Measurements from ENCODE around the gene ANAPC1. TPM values are rescaled to one million over a fixed set of nuclear protein-coding genes. Genes with fewer than 3 reads are reported as not detected.
"Not testable (repeated sequence)": the region's sequence is repeated elsewhere in the genome, so short reads cannot be mapped to it uniquely, and the experiment has no call there.

ANAPC1 gene
- total and polyA plus RNA-seq, 5 experiments from 2014 or later: 29.9 to 69.5 (median 32.4) TPM

DNA sequence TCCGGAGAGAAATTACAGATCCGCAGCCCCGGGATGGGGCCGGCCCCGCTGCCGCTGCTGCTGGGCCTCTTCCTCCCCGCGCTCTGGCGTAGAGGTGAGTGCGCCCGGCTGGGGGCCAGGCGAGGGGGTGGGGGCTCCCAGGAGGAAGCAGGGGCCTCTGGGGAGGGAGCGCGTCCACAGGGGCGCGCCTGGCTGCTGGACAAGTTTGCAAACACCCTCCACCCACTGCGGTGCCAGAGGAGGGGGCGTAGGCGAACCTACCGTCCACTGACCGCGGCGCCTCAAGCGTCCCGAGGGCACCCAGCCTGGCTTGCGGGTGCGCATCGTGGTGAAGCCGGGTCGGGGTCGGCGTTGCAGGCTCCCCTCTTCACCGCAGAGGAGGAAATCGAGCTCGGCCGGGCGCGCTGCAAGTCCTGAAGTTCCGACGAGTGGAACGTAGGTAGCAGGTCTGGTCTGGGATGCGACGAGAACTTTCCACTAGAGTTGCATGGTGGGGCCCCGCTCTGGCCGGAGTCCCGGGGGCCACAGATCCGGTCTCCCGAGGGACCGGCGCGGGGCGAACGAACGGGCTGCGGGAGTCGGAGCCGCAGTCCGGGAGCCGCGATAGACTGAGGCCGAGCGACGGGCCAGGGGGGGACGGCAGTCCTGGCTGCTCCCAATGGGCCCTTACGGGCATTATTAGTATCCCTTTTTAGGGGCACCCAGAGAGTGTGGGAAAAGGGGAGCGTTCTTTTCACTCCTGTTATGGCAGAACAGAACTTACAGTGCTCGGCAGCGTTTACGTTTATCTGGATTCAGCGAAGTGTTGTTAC lies 14.9 kb upstream of the ANAPC1 start:
- H3K27me3 Mint-ChIP-seq: peaks cover 5 to 20% (median 14%) of the 10 kb centered on the region in 5 donors
- H3K27ac Mint-ChIP-seq: peak overlapping the region in 2 of 10 donors; percentile 38 to 74
- peaks cover 0 to 1% (median 0%) of the 10 kb centered on the region in 9 donors for H3K9me3 Mint-ChIP-seq
- H3K4me1 Mint-ChIP-seq: peaks cover 6 to 18% (median 17%) of the 10 kb centered on the region in 4 donors
- H3K36me3 Mint-ChIP-seq: no peaks in the 10 kb centered on the region
- peak overlapping the region; percentile 69 to 90 (median 80) for H3K4me3 Mint-ChIP-seq
- DNase-seq: peak in 5 of 10 donors; percentile 12 to 31 (median 25)
- POLR2A ChIA-PET: interaction anchor here (0.9 kb wide), 1 partner anchor 156 kb away, joined by 4 read pairs; the partner anchor contains the start of gene TMEM87B
- peak; percentile 29 to 43 for ATAC-seq

DNA sequence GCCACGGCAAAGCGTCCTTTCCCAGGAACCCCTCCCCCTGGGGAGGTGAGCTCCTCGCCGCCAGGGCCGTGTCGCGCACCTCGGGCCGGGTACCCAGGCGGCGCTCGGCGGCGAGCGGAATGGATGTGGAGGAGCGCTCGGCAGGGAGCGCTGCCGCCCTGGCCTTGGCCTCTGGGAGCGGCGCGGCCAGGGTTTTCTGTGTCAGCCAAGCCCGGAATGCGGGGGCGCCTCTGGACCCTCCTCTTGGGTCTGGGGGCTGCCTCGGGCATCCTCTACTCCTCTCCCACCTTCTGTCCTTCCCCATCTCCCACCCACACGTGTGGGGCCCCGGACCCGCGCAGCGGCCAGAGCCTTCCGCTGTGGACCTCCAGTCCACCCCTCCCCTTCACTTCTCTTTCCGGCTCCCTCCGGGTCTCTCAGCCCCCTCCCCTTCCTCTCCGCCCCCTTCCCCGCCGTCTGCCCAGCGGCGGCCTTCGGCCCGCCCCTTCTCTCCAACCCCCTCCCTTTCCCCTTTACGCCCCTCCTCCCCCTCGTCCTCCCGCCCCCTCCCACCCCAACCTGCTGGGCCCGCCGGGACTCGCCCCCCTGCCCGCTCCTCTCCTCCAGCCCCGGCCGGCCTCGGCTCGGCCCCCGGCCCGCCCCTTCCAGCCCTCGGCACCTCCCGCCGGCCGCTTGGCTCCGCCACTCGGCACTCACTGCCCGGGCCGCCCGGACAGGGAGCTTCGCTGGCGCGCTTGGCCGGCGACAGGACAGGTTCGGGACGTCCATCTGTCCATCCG lies 14.1 kb upstream of the ANAPC1 start, which contains the start of gene MERTK:
Gene MERTK (plus strand): TSS at position 684 of the 779 bp plus-strand sequence. CDS start 129 bp downstream, outside the sequence.
- H3K36me3 Mint-ChIP-seq: no peaks in the 10 kb centered on the region

DNA sequence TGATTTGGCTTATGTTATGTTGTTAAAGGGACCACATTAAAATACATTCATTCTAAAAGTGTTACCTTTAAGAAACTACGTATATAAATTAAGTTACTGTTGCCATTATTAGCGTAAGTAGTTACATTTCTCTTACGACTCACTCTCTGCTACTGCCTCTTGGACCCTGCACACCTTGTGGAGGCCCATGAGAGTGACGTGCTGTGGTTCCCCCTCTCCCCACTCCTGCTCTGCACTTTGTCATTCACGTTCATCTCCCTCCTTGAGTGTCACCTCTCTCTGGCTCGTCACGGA lies 13.6 kb upstream of the ANAPC1 start:
- H3K4me3 Mint-ChIP-seq: peak overlapping the region; percentile 69 to 88 (median 80)
- no peaks in the 10 kb centered on the region for H3K36me3 Mint-ChIP-seq
- peak overlapping the region in 1 of 10 donors; percentile 38 for H3K27ac Mint-ChIP-seq
- peak in 1 of 10 donors; percentile 24 for DNase-seq
- peaks cover 5 to 19% (median 17%) of the 10 kb centered on the region in 5 donors for H3K27me3 Mint-ChIP-seq
- ATAC-seq: no peak
- POLR2A ChIA-PET: no interaction called here
- peaks cover 6 to 18% (median 17%) of the 10 kb centered on the region in 4 donors for H3K4me1 Mint-ChIP-seq
- no peaks in the 10 kb centered on the region for H3K9me3 Mint-ChIP-seq

More for the DNA sequence above, 14.1 kb upstream of the ANAPC1 start, which contains the start of gene MERTK:
- H3K9me3 Mint-ChIP-seq: peaks cover 0 to 1% (median 0%) of the 10 kb centered on the region in 9 donors
- H3K27me3 Mint-ChIP-seq: peaks cover 5 to 19% (median 17%) of the 10 kb centered on the region in 5 donors
- H3K4me1 Mint-ChIP-seq: peaks cover 6 to 18% (median 17%) of the 10 kb centered on the region in 4 donors
- DNase-seq (peak in 9 of 10 donors; percentile 22 to 64 (median 47)), ATAC-seq (peak; percentile 86 to 87)
- peak within 1 kb of the TSS in 3 of 10 donors; percentile 38 to 74 (median 46) for H3K27ac Mint-ChIP-seq
- POLR2A ChIA-PET: no interaction called here
- peak within 1 kb of the TSS; percentile 69 to 90 (median 82) for H3K4me3 Mint-ChIP-seq

DNA sequence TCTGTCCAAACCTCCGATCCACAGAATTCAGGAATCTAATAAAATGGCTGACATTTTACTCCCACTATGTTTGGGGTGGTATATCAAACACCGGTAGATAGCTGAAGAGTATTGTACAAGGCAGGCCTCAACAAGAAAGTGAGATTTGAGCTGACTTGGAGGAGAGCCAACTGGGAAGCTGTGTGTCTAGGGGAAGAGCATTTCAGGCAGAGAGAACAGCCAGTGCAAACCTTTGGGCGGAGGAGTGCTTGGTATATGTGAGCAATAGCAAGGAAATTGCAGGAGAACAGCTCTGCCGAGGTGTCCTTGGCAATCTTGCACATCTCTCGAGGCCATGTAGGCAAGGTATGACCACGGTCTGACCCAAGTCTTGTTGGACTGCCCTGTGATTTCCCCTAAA lies 12.6 kb upstream of the ANAPC1 start:
- no peaks in the 10 kb centered on the region for H3K36me3 Mint-ChIP-seq
- no peaks in the 10 kb centered on the region for H3K9me3 Mint-ChIP-seq
- POLR2A ChIA-PET: no interaction called here
- peaks cover 6 to 18% (median 17%) of the 10 kb centered on the region in 4 donors for H3K4me1 Mint-ChIP-seq
- peak overlapping the region in 5 of 10 donors; percentile 12 to 60 (median 52) for H3K4me3 Mint-ChIP-seq
- no peak overlapping the region for H3K27ac Mint-ChIP-seq
- ATAC-seq: no peak
- peaks cover 5 to 20% (median 17%) of the 10 kb centered on the region in 5 donors for H3K27me3 Mint-ChIP-seq
- DNase-seq: no peak

DNA sequence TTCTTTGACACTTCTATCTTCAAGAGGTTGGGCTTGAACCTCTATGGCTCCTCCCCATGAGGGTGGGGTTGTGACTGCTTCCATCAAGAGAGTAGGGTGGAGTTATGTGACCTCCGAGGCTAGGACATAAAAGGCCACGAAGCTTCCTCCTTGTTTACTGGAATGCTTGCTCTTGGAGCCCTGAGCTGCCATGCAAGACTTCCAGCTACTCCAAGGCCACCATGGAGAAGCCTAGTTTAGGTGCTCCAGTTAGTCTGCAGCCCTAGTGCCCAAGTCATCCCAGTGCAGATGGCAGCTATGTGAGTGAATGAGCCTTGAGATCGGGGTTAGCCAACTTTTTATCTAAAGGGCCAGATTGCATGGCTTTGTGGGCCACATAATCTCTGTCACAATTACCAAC lies 12.0 kb upstream of the ANAPC1 start:
- no peak for ATAC-seq
- H3K27ac Mint-ChIP-seq: no peak overlapping the region

DNA sequence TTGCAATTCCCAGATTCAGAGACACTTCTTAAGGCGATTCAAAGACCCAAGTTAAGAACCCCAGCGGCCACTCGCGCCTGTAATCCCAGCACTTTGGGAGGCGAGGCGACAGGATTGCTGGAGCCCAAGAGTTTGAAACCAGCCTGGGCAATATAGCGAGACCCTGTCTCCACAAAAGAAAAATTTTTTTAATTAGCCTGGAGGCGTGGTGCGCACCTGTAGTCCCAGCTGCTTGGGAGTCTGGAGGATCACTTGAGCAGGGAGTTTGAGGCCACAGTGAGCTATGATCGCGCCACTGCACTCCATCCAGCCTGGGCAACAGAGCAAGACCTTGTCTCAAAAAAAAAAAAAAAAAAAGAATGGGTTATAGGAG lies 585 bp upstream of the ANAPC1 start:
- POLR2A ChIA-PET: interaction anchor here (2.8 kb wide), 1 partner anchor 169 kb away, joined by 27 read pairs; the partner anchor contains the start of gene TMEM87B
- H3K4me3 Mint-ChIP-seq: peak overlapping the region; percentile 92 to 99 (median 95)
- no peaks in the 10 kb centered on the region for H3K9me3 Mint-ChIP-seq
- DNase-seq (no peak), ATAC-seq (no peak)
- H3K4me1 Mint-ChIP-seq: peaks cover 2 to 19% (median 14%) of the 10 kb centered on the region in 4 donors
- H3K27ac Mint-ChIP-seq: peak overlapping the region; percentile 92 to 99 (median 98)
- H3K27me3 Mint-ChIP-seq: no peaks in the 10 kb centered on the region
- peaks cover 0 to 11% (median 0%) of the 10 kb centered on the region in 3 donors for H3K36me3 Mint-ChIP-seq

More for the DNA sequence above, 12.0 kb upstream of the ANAPC1 start:
- Mint-ChIP-seq H3K9me3 (no peaks in the 10 kb centered on the region), H3K36me3 (no peaks in the 10 kb centered on the region), H3K27me3 (peaks cover 5 to 20% (median 17%) of the 10 kb centered on the region in 5 donors), H3K4me1 (peaks cover 6 to 18% (median 17%) of the 10 kb centered on the region in 4 donors), H3K4me3 (peak overlapping the region in 2 of 10 donors; percentile 40 to 59)
- no peak for DNase-seq
- POLR2A ChIA-PET: no interaction called here

GRCh38 chr2:111872806-111873205 lies 11.2 kb downstream of the ANAPC1 start:
- H3K4me1 Mint-ChIP-seq, H3K27me3 Mint-ChIP-seq, H3K9me3 Mint-ChIP-seq, ATAC-seq, DNase-seq, H3K4me3 Mint-ChIP-seq, POLR2A ChIA-PET, H3K27ac Mint-ChIP-seq: not testable (repeated sequence)
- H3K36me3 Mint-ChIP-seq: peaks cover 0 to 81% (median 8%) of the 10 kb centered on the region in 3 donors

- H3K27me3 Mint-ChIP-seq, H3K4me3 Mint-ChIP-seq, DNase-seq, H3K27ac Mint-ChIP-seq, POLR2A ChIA-PET, H3K9me3 Mint-ChIP-seq, H3K4me1 Mint-ChIP-seq, ATAC-seq: not testable (repeated sequence)
- H3K36me3 Mint-ChIP-seq: peaks cover 4 to 61% (median 5%) of the 10 kb centered on the region in 3 donors
Observed at GRCh38 chr2:111865124-111865523, 18.9 kb downstream of the ANAPC1 start.

DNA sequence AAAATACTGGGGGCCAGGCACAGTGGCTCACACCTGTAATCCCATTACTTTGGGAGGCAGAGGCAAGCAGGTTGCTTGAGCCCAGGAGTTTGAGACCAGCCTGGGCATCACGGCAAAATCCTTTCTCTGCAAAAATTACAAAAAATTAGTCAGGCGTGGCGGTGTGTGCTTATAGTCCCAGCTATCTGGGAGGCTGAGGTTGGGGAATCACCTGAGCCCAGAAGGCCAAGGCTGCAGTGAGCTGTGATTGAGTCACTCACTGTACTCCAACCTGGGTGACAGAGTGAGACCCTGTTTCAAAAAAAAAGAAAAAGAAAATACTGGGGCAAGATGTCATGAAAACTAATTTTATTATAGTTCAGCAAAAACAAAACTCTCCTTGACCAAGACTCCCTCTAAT lies 24.0 kb downstream of the ANAPC1 start:
- ATAC-seq, H3K27ac Mint-ChIP-seq, H3K9me3 Mint-ChIP-seq, DNase-seq, H3K27me3 Mint-ChIP-seq, H3K4me1 Mint-ChIP-seq, POLR2A ChIA-PET, H3K4me3 Mint-ChIP-seq: not testable (repeated sequence)
- peaks cover 4 to 70% (median 5%) of the 10 kb centered on the region in 3 donors for H3K36me3 Mint-ChIP-seq

GRCh38 chr2:111852544-111852943 lies 31.4 kb downstream of the ANAPC1 start:
- H3K36me3 Mint-ChIP-seq: peaks cover 0 to 87% (median 6%) of the 10 kb centered on the region in 3 donors
- H3K4me3 Mint-ChIP-seq, H3K9me3 Mint-ChIP-seq, ATAC-seq, H3K4me1 Mint-ChIP-seq, H3K27me3 Mint-ChIP-seq, POLR2A ChIA-PET, H3K27ac Mint-ChIP-seq, DNase-seq: not testable (repeated sequence)

DNA sequence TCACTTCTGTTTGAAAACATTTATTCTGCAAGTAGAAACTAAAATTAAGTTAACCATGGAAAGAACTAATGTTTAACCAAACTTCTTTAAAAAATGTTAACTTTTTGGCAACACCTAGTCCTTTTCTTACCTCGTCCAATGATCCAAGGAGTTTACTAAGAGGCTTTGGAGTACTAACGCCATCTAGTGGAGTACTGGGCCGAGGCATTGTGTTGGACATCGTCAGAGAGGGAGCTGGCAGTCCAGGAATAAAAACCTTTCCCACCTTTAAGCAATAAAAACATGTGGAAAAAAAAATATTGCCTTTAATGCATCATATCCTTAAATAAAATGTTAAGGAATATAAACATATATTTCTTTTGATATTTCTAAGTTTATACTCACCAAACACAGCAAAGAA lies 33.3 kb downstream of the ANAPC1 start:
- H3K4me1 Mint-ChIP-seq, H3K27me3 Mint-ChIP-seq, POLR2A ChIA-PET, ATAC-seq, H3K4me3 Mint-ChIP-seq, H3K9me3 Mint-ChIP-seq, H3K27ac Mint-ChIP-seq: not testable (repeated sequence)
- peak in 1 of 10 donors; percentile 2 for DNase-seq
- H3K36me3 Mint-ChIP-seq: peaks cover 0 to 78% (median 7%) of the 10 kb centered on the region in 3 donors

DNA sequence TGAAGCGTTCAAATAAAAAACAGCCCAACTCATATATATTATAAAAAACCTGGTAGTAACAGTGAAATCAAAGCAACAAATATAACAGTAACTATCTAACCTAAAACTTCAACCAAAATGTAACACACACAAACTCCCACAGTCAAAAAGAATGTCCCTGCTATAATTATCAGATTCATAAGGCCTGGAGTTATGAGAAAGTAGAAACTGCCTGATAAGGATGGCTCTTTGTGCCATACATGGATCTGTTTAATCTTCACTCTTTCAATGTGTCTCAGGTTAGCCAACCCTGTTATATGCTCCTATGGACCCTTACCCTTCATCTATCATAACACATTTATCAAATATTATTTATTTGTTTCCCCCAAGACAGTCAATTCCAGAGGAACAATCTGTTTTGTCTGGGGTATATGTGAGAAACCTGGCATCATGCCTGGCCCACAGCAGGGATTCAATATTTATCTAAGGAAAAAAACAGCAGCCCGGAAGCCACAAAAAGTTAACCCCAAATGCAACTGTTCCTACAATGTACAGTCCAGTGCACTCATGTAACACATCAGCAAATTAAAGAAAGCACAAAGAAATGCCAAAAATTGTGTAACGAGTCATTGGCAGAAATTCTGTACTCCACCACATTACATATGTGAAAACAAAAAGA lies 44.2 kb downstream of the ANAPC1 start:
- POLR2A ChIA-PET, H3K9me3 Mint-ChIP-seq, H3K4me3 Mint-ChIP-seq, DNase-seq, H3K4me1 Mint-ChIP-seq, H3K27me3 Mint-ChIP-seq, ATAC-seq: not testable (repeated sequence)
- H3K36me3 Mint-ChIP-seq: peaks cover 0 to 66% (median 0%) of the 10 kb centered on the region in 3 donors
- H3K27ac Mint-ChIP-seq: peak overlapping the region in 1 of 10 donors; percentile 27

Data from naive thymus-derived CD8-positive, alpha-beta T cell (primary cell).